ENCODE measurements around the gene TAAR5.
"Not testable (repeated sequence)": the region's sequence is repeated elsewhere in the genome, so short reads cannot be mapped to it uniquely, and the experiment has no call there.

TAAR5 gene

GRCh38 chr6:132569170-132569569 is 20.4 kb downstream of the TAAR5 start:
- DNase-seq, result no peak

DNA sequence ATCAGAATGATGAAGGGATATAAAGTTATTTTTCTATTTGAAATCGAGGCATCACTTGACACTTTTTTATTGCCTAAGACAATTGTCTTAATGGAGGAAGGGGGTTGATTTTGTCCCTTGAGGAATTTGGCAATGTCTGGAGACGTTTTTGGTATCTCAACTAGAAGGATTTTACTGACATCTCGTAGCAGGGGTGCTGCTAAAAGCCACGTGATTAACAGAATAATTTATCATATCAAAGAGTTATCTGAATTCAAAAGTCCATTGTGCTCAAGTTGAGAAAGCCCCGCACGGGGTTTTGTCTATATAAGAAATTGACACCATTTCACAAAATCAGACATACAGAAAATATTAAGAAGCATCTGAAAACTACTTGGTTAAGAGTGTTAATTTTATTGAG is 20.9 kb downstream of the TAAR5 start:
- DNase-seq, result no peak

DNA sequence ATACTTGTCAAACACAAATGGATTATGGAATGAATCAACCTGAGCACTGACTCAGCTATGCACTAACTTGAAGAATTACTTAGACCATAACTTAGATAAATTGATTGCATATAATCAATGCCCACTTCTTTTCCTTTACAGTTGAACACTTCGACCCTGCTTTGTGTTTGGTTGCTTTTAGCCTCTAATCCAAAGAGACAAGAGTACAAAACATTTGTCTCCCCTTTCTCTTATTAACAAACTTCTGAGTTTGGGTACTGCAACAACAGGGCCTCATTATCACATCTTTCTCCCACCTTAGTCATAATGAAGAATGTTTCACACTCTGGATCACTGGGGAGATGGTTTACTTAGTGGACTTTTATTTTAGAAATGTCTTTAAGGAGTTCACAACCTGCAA is 22.0 kb downstream of the TAAR5 start:
- DNase-seq, result no peak

DNA sequence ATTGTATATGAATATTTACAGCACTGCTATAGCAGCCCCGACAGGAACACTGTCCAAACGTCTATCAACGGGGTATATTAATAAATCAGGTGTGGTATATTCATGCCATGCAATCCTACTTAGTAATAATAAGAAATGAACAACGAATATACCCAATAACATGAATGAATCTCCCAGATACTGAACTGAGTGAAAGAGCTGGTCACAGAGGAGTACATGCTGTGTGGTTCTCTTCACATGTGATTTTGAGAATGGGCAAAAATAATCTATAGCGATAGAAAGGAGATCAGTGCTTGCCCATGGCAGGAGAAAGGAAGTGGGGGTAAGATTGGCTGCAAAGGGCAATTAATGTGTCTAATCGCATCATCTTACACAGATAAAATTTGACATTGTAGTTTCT is 23.1 kb downstream of the TAAR5 start:
- DNase-seq, result no peak

DNA sequence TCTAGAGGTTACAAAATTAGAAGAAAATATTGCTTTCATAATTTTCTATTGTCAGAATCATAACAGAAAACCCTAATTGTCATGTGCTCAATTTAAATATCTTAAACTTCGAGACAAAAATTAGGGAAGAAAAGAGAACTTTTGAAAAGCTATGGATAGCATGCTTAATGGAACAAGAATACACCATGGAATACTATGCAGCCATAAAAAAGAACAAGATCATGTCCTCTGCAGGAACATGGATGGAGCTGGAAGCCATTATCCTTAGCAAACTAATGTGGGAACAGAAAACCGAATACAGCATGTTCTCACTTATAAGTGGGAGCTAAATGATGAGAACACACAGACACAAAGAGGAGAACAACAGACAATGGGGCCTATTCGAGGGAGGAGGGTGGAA is 29.5 kb downstream of the TAAR5 start:
- DNase-seq, result not testable (repeated sequence)

GRCh38 chr6:132552372-132552771 is 37.2 kb downstream of the TAAR5 start, which contains the start of gene TAAR8:
TSS of gene TAAR8 (plus strand) at chr6:132552672. CDS start at chr6:132552693, 21 bp downstream.
- DNase-seq, result no peak

DNA sequence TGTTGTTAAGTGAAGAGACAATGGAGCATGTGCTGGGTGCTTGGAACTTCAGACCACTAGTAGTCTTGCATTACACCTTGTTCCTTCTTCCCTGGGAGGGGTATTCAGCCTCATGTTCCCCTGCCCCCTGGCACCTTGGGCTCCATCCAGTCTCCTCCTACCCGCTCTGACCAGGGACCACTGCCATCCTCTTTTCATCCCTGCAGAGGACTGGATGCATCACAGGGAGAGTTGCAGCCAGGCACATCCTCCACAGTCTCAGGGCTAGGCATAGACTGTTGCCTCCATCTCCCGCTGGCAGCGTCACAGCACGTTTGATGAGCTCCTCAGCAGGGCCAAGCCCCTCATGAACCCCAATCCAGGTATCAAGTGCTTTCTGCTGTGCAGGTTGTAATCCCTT is 38.3 kb downstream of the TAAR5 start:
- DNase-seq, result no peak

GRCh38 chr6:132548746-132549463 is 40.6 kb downstream of the TAAR5 start:
- DNase-seq, result no peak

GRCh38 chr6:132544826-132545225 is 44.7 kb downstream of the TAAR5 start:
- DNase-seq, result no peak

Measured in T-helper 2 cell (primary cell).